NK-92 treated with Interleukin-12 subunit alpha and Interleukin-12 subunit beta, amount 100 ng/mL, for 24 hours (cell line): ENCODE results near the gene SLC4A4.

ENCODE experiments used
- DNase-seq: peaks from one replicate; lab custom pipeline; 2025; lab: John Stamatoyannopoulos, UW

SLC4A4 gene

DNA sequence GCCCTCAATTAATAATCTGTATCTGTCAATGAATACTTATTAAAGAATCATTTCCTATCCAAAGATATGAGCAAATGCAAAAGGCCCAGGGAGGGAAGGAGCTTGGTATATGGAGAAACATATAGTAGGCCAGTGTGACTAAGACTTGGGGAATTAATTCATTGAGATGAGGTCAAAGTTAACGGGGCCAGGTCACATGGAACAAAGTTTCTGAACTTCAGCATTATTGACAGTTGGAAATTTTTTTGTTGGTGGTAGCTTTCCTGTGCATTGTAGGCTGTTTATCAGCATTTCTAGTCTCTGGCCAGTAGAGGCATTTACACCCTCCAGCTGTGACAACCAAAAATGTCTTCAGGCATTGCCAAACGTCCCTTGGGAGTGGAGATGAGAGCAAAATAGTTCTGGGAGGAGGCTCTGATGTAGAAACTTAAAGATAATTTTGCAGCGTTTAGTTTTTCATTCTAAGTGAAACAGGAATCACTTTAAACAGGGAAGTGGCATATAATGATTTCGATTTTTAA, 202.0 kb downstream of the SLC4A4 start:
- no peak for DNase-seq

DNA sequence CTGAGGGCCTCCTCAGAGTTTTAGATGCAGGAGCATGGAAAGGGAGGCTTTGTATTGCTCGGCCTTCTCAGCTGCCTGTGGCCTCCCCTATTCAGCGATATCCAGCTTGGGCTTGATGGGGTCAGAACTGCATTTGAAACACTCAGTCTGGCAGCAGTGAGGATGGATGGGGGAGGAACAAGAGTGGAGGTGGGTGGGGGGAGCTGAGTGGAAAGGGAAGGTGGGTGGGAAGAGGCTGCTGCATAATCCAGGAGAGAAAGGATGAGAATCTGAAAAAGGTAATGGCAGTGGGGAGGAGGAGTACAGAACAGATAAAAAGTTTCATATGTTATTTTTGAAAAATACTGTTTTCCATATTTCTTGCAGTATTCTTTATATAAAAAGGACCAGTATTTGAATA, 202.7 kb downstream of the SLC4A4 start:
- no peak for DNase-seq

DNA sequence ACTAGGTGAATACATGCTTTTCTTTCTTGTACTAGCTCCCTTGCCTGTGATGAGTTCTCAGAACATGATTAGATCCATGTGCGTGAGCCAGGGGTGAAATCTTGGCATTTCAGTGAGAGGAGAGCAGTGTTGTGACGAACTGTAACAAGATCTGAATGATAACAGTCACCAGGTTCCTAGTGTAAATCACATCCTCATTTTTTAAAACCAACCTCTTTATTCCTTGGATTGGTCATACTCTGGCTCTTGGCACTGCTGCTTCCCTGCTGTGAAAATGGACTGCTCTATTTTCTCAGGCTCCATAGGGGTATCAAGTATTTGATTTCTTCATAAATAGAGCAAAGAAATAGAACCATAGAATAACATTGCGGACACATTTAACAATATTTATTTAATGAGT, 206.3 kb downstream of the SLC4A4 start:
- no peak for DNase-seq

DNA sequence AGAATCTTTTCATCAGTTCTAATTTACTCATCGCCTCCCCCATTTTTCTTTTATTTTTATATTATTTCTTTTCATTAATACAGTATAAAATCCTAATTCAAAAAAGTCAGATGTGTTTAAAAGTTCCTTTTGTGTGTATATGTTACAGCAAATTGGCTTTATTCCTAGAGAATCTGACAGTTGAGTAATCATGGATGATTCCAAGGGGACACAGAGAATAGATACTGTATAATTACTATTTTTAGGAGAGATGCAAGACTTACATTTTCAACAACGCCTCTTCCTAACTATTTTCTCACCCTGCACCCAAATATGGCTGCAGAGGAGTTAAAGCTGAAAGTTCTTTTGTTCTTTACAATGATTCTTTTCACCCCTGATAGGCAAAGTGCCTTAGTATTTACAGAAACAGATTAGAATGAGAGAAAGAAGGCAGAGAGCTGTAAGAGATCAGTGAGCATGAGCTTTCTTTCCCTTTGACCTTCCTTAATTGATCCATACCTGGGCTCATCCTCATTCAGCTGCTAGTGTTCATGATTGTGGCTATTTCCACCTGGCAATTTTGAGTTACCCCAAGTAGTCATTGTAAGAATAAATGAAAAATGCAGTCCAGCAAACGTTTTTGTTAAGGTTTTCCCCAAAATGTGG, 210.8 kb downstream of the SLC4A4 start:
- DNase-seq: no peak

DNA sequence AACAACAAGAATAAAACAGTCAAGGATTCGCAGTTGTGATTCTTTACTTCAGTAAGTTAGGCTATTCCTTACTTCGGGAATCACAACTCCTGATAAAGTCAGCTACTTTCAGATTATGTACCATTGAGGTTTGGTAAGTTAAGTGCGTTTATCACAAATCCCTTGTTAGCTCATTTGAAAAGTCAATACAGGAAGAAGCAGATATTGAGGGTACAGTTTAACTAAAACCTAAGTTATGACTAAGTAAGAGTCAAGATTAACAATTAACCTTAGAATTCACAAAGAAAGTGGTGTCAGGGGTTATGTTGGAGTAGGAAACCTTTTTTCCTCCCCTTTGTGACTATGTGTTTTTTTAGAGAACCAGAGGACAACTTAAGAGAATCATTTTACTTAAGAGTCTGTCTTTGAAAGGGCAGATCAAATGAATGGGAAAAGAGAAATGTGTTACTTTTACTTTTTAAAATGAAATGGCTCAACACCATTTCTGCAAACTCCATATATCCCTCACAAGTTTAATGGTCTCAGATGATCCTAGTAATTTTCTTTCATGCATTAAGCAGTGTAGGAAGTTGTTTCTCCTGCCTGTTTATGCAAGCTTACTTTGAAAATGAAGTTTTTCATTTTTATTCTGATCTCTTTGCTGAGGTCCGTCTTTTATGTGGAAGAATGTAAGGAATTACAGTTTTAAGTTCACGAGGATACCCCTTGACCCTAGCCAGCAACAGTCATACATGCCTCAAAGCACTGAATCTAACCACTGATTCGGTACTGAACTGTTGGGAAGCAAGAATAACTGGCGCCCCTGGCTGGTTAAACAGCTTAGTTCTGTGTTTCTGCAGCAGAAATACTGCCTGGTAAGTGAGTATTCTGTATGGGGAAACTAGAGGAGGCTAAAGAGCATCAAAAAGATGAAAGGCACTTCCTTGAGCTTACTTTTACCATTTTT, 211.7 kb downstream of the SLC4A4 start:
- no peak for DNase-seq

DNA sequence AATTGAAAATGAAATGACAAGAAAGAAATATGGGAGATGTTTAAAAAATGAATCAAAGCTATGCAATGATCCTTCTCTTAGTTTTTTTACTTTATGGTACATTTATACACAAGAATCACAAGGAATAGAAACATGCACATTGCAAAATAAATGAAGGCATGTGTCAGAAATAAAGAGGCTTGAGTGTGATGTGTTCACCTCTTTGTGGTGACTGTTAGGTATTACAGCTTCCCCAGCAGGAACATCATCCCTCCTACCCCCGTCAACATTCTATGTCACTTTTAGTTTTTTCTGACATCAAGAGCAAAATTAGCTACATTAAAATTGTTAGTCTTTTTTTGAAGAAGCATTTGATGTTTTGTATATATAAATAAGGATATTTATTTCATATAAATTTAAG, 214.8 kb downstream of the SLC4A4 start:
- no peak for DNase-seq

DNA sequence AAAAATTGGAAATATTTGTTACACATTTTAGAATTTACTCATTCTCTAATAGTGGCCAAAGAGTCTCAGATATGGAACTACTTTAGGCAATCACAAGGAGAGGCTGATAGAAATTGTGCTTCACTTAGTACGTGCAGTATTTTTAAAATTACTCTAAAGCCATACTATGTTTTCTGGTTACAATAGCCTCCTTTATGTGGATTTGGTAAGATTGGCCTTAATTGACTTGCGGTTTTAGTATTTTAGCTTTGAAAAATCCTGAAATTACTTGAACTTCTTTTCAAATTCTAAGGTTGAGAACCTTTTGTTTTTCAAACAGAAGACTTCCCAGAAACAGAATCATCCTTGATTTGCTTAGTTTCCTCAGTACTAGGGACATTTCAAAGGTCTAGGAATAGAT, 215.2 kb downstream of the SLC4A4 start:
- DNase-seq: no peak

DNA sequence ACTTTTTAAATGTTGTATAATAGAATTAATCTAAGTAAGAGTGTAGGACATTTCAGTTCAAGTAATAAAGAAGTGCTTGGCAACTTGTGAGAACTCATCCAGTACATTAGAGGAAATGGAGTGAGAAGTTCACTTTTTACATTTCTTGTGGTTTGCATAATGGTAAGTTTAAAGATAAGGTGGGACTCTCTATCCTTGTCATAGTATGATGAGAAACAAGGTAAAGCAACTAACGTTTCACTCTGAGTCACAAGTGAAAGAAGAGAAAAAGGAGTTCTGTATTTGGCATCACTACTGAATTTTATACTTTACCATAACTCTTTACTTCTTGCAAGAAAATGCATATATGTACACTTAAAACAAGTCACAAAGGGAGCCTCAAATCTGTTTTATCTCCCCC, 219.4 kb downstream of the SLC4A4 start:
- no peak for DNase-seq

DNA sequence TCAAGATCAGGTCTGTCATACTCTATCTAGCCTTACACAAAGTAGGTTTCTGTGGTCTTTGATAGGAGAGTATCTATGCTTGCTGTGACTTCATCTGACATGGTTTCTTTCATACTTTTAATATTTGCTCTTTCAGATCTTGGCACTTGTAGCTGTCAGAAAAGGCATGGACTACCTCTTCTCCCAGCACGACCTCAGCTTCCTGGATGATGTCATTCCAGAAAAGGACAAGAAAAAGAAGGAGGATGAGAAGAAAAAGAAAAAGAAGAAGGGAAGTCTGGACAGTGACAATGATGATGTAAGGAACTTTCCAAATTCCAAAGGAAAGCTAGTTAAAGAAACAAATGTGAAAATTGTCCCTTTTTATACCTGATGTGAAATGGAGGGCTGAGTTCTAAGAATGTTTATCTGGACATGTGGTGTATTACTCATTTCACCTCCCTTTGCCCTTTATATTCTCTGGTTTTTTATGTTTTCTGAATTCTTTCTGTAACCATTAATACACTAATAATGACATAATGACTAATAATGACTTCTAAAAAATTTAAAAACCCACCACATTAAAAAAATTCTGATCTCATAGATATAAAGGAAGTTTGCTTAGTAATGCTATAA, 221.2 kb downstream of the SLC4A4 start:
- no peak for DNase-seq

DNA sequence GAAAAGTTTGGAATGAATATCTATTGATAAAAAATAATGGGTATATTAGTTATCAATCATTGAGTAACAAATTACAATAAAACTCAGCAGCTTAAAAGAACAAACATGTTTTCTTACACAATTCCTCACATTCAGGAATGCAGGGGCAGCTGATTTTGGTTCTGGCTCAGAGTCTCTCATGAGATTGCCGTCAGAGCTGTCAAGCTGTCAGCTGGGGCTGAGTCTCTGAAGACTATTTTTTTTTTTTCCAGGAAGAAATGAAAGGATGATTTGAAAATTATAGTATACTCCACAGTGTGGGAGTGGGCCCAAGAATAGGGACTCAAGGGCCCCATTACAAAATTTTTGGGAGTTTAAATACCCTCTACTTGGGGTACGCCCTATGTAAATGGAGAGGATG, 226.0 kb downstream of the SLC4A4 start:
- no peak for DNase-seq

DNA sequence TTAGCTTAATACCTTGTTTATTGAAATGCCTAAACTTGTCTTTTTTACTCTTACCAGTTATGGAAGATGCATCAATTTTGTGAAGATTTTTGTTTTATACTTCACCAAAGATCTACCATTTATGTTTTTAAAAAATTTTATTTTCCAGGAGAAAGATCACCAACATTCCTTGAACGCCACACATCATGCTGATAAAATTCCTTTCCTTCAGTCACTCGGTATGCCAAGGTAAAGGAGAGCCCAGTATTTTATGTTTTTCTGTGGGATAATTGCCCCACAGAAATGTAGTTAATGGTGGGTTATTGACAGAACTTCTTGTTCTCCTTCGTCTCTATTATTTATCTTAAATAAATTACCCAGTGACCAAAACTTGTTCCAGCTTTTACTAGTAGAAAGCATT, 228.0 kb downstream of the SLC4A4 start:
- no peak for DNase-seq

DNA sequence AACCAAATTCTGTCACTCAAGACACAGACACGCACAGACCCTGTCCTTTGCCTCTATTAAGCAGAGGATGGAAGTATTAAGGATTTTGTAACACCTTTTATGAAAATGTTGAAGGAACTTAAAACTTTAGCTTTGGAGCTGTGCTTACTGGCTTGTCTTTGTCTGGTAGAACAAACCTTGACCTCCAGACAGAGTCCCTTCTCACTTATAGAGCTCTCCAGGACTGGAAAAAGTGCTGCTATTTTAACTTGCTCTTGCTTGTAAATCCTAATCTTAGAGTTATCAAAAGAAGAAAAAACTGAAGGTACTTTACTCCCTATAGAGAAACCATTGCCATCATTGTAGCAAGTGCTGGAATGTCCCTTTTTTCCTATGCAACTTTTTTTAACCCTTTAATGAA, 229.3 kb downstream of the SLC4A4 start:
- no peak for DNase-seq

DNA sequence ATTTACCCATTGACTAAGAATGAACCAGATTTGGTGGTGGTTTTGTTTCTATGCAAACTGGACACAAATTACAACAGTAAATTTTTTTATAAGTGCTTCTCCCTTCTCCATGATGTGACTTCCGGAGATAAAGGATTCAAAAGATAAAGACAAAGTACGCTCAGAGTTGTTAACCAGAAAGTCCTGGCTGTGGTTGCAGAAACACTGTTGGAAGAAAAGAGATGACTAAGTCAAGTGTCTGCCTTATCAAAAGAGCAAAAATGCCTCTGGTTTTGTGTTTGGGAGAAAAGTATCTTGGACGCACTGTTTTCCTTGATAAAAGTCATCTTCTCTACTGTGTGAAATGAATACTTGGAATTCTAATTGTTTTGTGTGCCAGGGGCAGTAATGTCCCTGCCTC, 231.7 kb downstream of the SLC4A4 start:
- no peak for DNase-seq

DNA sequence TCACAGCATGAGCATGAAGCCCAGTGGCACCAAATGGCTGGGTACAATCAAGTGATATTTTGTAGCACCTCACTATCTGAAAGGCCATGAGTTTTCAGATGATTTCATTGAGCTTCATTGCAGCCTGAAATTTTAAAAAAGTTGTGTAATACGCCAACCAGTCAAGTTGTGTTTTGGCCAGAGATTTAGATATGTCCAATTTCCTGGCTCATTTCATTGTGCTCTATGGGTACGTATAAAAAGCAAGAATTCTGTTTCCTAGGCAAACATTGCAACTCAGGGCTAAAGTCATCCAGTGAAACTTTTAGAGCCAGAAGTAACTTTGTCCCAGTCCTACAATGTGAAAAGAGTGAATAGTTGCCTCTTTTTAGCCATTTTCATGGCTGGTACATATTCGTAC, 232.5 kb downstream of the SLC4A4 start:
- no peak for DNase-seq

DNA sequence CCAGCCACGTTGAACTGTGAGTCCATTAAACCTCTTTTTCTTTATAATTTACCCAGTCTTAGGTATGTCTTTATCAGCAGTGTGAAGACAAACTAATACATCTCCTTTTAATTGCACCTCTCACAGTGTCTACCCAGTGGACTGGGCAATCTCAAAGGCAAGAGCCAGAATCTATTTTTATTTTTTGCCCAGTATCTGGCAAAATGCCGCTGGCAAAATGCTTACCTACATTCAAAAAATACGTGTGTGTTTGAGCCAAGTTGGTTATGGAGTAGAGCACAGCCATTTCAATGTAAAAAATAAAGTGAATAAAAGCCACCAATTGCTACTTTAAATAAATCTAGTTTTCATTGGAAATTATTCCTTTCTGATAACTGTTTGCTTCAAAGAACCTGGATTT, 245.2 kb downstream of the SLC4A4 start:
- no peak for DNase-seq

DNA sequence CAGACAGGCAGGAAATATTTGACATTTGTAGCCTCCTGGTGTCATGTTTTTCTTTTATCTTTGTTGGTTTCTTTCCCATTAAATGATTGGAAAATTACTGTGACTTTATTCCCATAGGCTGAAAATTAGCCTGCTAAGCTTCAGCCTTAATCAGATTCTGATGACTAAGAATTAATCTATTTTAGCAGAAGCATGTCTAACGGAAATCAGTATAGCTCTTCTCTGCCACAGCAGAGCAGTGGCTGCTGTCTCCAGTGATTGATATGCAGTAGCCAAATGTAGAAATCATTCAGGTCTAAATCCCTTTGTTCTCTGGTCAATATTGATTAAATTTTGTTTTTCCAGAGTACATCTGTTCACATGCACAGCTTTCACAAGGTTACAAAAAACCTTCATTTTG, 245.8 kb downstream of the SLC4A4 start:
- no peak for DNase-seq

DNA sequence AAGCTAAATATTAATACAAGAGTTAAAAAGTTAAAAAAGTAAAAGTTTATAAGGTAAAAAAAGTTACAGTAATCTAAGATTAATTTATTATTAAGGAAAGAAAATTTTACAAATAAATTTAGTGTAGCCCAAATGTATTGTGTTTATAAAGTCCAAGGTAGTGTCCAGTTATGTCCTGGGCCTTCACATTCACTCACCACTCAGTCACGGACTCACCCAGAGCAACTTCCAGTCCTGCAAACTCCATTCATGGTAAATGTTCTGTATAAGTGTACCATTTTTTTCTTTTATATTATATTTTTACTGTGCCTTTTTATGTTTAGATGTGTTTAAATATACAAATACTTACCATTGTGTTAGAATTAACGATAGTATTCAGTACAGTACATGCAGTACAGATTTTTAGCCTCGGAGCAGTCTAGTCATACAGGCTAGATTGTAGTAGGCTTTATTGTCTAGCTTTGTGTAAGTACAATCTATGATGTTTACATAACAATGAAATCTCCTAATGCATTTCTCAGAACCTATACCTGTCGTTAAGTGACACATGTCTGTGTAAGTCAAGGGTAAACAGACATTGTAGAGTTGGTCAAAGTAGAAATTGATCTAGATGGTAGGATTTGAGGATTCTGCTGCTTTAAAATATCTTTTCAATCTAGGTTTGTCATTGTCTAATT, 247.4 kb downstream of the SLC4A4 start:
- DNase-seq: no peak

DNA sequence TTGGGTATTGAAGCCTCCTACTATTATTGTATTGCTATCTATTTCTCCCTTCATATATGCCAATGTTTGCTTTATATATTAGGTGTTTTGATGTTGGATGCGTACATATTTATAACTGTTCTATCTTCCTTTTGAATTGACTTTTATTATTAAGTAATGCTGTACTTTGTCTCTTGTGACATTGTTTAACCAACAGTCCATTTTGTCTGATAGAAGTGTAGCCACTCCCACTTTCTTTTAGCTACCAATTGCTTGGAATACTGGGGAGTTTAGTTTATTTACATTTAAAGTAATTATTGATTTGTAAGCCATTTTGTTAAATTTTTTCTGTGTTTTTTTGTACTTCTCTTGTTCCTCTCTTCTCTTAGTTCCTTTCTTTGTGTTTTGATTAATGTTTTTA, 249.2 kb downstream of the SLC4A4 start:
- no peak for DNase-seq

DNA sequence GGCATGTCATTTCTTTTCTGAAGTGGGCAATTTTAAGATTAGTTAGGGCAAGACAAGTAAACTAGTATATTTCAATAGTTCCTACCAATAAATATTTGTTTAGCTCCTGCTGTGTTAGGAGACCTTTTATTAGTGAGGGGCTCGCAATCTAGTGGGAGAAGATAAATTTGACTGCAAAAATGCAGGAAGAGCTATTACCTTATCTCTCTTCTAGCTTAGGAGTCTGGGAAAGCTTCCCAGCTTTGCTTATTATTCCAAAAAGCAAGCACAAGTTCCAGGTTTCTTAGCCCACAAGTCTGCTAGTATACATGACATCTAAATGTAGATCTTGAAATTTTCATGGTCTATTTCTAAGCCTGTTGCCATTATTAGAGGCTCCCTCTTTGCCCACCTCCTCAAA, 254.0 kb downstream of the SLC4A4 start:
- DNase-seq: no peak

DNA sequence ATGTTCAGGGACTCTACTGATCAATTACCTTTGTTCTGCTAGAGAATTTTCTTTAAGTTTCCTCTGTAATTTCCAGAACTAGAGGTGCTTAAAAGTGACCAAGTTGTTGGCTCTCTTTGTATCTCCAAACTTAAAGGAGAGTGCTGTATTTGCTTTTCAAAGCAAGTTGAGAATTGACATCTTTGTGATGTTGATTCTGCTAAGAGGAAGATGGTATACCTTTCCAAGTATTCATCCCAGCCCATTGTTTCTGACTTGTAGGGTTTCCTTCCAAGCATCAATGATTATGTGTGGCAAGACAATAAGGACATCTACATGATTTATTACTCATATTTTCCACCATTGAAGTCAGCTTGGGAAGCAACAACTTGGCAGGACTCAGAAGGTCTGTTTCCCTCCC, 254.5 kb downstream of the SLC4A4 start:
- no peak for DNase-seq

DNA sequence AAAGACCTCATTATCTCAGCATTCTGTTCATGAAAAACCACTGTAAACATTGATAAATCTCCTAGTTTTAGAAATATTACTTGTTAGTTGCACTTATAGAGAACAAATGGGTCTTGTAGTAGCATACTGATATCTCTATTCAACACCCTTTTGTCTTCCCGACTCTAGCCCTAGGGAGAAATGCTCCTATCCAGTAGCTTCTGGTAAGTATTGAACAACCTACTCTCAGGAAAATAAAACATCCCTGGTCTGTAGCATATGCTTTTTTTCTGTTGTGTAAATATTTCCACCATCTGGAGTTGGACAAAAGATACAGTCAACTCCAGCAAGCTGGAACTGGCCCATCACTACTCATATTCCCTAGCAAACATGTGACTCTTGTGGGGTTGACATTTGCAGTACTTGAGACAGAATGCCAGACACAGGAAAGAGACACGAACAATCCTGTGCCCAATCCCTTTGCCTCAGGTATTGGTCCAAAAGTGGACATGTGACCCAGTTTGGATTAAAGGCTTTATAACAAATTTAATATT, 256.8 kb downstream of the SLC4A4 start:
- DNase-seq: no peak

DNA sequence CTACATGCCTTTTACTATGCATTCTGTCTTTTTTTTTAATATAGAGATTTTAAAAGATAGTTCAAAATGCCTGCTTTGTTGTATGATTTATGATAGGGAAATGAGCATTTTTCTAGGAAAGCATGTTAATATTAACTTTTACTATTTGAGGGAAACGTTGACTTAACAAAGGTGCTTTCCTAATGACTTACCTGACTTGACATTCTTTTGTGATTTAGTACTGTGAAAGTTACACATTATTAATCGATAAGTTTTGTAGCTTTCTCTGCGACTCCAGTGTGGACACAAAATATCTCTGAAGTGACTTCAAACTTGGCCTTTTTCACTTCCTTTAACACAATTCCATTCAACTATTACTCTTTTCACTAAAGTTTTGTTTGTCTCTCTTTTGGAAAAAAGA, 260.8 kb downstream of the SLC4A4 start:
- no peak for DNase-seq
